Stimulated activated CD4-positive, alpha-beta T cell treated with anti-CD3 and anti-CD28 coated beads, Interleukin-1b, Interleukin-23, amount 100 ng/mL, for 48 hours (primary cell): ENCODE measurements around the gene EEIG1.

ENCODE experiments used
- DNase-seq: peaks from one replicate; pipeline ENCODE4 v3.0.0-alpha.2; 2020

Gene EEIG1

DNA sequence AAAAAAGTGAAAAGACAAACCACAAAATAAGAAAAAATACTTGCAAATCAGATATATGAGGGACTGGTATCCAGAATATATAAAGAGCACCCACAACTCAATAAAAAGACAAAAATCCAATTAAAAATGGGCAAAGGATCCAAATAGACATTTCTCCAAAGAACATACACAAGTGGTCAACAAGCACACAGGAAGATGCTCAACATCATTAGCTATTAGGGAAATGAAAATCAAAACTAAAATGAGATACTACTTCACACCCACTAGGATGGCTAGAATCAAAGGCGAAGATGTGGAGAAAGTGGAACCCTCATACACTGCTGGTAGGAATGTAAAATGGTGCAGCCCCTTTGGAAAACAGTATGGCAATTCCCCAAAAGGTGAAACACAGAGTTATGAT is 22.1 kb downstream of the EEIG1 start:
- DNase-seq: no peak

DNA sequence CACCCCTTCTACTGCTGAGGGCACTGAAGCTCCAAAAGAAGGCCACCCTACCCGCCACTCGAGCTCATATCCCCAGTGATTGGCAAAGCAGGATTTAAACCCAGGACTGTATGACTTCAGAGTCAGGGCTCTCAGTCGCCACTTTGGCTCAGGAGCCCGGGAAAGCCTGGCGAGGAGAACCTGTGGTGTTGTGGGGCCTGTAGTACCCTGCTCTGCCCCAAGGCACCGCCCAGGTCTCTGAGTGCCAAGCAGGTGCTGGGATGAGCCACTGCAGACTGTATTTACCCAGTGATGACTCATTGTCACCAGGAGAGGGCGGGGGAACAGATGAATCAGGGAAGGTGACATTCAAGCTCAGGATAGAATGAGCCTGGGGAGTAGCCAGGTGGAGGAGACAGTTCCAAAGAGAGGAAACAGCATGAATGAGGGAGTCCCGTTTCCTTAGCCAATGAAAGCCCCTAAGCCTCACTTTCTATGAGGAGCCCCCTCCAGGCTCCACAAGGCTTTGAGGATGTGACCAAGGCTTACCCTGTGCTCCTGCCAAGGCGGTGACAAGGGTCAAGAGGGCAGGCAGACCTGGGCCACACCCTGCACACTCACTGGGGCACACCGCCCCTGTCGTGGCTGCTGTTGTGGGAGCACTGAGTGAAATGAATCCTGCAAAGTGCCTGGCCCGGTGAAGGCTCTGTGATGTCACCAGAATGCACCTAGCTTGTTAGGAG is 25.3 kb downstream of the EEIG1 start:
- peak; percentile 93 for DNase-seq

DNA sequence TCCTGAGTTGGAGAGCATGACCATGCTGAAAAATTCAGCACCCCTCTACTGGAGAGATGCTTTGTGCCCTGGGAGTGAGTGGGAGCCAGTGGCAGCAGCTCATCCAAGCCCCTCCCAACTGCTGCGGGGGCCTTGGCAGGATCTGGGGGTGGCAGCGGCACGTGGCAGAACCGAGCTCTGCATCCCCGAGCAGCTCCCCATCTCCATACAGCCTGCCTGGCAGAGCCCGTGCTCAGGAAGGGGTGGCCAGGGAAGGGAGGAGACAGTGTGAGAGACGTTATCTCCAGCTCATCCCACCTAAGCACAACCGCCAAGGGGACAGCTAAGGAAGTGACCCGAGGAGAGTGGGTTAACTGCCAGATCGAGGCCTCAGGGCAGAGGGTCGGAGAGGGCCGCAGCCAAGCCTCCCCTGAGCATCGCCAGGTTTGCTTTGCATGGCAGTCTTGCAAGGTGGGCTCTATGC is 25.9 kb downstream of the EEIG1 start:
- no peak for DNase-seq

DNA sequence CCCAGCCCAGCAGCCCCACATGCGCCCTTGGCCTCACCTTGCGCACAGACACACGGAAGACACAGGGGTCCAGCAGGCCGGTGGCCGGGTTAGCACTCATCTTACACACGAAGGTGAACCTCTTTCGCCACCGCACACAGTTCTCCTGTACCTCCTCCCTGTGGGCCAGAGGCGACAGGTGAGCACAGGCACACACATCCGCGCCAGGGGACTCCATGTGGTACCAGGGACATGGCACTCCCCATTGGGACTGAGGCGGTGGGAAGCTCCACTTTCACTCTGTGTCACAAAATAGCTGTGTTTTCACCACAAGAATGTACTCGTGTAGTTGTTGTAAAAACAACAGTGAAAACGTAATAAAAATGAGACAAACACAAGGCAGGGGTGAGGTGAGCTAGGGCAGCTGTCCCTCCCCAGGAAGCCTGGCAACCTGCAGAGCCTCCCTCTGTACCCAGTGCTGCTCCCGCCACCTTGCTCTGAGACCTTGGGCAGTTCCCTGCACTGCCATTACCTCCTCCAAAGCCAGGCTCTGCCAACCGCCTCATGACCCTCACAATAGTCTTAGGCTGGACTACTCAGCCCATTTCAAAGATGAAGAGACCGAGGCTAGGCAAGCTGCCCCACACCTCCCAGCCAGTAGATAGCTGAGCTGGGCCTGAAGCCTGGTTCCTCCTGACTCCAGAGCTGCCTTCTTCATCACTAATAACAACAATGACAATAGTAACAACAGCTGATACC is 26.9 kb downstream of the EEIG1 start:
- DNase-seq: no peak

GRCh38 chr9:127953154-127953553 is 27.6 kb downstream of the EEIG1 start:
- no peak for DNase-seq

DNA sequence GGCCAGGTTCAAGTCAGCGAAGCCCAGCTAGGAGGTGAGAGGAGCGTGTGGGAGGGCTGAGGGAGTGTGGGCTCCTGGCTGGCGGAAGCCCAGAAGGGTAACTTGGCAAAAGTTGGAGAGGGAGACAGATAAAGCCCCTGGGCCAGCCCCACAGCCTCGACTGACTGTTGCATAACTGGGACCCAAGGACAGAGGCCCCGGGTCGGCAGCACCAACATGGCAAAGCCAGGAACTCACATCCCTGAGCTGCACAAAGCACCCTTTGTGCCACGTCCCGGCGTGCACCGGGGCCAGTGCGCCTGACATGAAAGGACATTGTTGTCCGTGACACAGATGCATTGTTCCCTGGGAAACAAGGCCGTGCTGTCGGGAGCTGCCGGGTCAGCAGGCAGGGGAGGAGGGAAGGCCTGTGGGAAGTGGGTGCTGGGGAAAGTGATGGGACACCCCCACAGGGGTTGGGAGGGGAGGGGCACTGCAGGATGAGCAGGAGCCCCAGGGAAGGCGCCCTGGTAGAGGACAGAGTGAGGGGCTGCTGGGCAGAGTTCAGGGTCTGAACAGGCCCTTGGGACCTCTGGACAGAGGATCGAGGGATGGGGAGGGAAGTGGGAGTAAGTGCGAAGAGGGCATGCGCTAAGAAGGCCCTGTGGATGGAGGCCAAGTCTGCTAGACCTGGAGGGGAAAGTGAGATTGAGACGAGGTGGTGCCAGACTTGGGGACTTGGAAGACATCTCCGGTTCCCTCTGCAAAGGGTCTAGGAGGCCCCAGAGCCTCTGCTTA is 30.1 kb downstream of the EEIG1 start:
- DNase-seq: no peak

- no peak for DNase-seq
Observed at GRCh38 chr9:127949827-127950512, 30.8 kb downstream of the EEIG1 start.

GRCh38 chr9:127947841-127948710 is 32.7 kb downstream of the EEIG1 start:
- DNase-seq: no peak

- no peak for DNase-seq
Observed at GRCh38 chr9:127946728-127947127, 34.1 kb downstream of the EEIG1 start.

GRCh38 chr9:127945942-127946341 is 34.8 kb downstream of the EEIG1 start:
- no peak for DNase-seq

GRCh38 chr9:127945338-127945737 is 35.5 kb downstream of the EEIG1 start:
- no peak for DNase-seq

GRCh38 chr9:127944586-127945218 is 36.1 kb downstream of the EEIG1 start:
- no peak for DNase-seq

GRCh38 chr9:127943731-127944144 is 37.1 kb downstream of the EEIG1 start:
- peak; percentile 81 for DNase-seq

DNA sequence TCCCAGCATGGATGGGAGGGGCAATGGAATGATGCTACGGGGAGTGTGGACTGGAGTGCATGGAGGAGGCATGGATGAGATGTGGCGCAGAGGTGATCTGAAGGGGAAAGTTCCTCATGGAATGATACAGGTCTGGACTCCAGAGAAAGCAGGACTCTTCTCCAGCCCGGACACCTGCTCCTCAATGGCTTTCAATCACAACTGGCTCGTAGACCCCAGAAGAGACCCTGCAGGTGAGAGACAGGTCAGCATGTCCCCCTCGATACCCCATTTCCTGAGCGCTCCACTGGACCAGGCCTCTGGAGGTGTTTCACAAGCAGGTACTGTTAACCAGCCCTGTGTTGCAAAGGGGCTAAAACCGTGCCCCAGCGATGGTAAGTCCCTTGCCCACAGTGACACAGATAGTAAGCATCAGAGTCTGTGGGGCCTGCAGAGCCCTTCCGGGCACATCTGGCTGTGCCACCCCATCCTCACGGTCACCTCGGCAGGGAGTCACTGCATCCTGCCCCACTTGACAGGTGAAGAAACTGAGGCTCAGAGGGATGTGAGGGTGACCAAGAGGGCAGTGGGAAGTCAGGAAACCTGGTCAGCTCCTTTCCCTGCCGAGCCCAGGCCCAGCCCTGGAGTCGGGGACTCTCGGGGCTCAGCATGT is 37.7 kb downstream of the EEIG1 start:
- DNase-seq: no peak

DNA sequence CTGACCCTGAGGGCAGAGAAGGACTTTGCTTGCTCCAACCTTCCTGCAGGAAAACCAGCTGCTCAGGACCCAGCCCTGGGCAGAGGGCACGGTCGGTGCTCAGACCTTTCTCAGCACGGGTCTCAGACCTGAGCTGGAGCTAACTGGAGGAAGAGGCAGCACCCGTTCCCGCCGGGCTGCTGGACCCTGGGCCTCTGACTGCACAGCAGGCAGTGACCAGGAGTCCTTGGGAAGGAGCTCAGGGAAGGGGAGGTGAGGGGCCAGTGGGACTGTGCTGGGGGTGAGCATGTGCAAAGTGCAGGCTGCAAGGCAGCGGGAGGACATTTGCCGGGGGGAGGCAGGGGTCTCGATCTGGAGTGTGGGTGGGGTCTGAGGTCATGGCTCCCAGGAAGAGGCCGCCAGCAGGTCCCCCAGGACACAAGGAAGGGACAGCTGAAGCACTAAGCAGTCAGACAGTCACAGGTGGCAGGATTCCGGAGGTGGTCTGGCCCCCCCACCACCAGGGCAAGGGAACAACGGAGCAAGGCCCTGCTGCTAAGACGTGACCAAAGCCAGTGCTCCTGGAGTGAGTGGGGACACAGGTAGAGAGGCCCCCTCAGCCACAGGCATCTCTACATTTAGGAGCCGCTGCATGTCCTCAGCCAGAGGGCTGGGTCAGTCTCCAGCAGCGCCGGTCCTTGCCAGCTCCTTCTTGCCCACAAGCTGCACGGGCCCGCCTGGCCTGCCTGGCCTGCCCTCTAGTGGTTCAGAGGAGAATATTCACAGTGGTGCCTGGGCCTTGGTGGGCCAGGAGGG is 38.4 kb downstream of the EEIG1 start:
- DNase-seq: peak; percentile 59

DNA sequence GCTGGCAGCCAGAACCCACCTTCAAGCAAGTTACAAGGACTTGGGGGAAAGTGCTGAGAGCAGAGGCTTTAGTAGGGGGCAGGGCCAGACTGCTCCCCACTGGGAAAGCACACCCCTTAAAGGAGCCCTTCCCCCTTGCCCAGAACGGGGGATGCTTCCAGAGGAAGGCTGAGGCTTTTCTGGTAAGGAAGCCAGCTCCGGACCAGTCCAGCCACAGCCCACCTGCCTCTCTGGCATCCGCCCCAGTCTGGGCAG is 38.9 kb downstream of the EEIG1 start:
- no peak for DNase-seq

GRCh38 chr9:127941062-127941960 is 39.5 kb downstream of the EEIG1 start:
- DNase-seq: no peak

- no peak for DNase-seq
Observed at GRCh38 chr9:127940593-127940992, 40.2 kb downstream of the EEIG1 start.

DNA sequence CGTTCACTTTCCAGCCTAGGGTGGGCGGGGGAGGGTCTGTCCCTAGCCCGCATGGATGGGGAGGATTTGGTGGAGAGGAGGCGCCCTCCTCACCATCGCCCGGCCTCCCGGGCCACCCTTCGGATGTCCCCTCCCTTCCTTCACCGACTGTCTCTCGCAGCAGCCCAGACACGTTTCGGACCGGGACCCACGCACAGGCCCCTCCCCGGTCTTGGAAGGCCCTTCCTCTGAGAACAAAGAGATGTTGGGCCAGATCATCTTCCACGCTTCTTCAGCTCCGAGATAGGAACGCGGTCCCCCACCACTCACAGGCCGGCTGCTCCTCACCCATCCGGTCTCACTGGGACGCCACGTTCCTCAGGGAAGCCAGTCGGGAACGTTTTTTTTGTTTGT is 42.5 kb downstream of the EEIG1 start:
- DNase-seq: no peak
